ENCODE measurements around the gene RANBP9. TPM values are rescaled to one million over a fixed set of nuclear protein-coding genes. Genes with fewer than 3 reads are reported as not detected.

Gene RANBP9
- total and polyA plus RNA-seq, 9 of the 15 experiments (the other 6 are each of a cell fraction or from before 2014, with no cell fraction given): 27.5 to 130 (median 61.5) TPM

DNA sequence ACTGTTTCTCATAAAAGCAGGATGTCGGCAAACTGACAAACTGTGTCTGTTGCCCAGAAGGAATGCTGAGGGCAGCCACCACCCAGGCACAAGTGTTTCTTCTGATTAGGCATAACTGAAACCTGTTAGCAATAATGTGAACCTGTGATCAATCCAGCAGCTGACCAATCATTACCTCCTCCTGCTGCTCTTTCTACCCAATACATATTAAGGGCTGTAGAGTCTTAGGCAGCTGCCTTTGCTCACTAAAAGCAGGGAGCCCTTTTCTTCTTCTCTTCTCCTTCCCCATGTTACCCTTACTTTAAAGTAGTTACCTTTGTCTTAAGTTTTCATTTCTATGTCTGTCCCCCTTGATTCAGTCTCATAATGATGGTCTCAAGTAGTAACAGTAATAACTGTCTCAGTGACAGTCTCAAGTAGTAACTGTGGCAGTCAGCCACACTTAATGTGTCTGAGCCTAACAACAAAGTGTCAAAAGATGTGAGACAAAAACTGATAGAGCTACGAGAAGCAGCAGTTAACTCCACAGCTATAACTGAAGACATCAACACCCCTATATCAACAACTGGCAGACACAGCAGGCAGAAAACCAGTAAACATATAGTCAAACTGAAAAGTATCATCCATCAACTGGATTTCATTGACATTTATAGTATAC lies 37.0 kb downstream of the RANBP9 start (continued):
- TF ChIP-seq, protein P1, sequence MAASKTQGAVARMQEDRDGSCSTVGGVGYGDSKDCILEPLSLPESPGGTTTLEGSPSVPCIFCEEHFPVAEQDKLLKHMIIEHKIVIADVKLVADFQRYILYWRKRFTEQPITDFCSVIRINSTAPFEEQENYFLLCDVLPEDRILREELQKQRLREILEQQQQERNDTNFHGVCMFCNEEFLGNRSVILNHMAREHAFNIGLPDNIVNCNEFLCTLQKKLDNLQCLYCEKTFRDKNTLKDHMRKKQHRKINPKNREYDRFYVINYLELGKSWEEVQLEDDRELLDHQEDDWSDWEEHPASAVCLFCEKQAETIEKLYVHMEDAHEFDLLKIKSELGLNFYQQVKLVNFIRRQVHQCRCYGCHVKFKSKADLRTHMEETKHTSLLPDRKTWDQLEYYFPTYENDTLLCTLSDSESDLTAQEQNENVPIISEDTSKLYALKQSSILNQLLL (CRISPR knock-in tag; IDR thresholded peaks at IDR 0.05; ENCODE audit: borderline replicate concordance): no peak
- TF ChIP-seq, protein P2, sequence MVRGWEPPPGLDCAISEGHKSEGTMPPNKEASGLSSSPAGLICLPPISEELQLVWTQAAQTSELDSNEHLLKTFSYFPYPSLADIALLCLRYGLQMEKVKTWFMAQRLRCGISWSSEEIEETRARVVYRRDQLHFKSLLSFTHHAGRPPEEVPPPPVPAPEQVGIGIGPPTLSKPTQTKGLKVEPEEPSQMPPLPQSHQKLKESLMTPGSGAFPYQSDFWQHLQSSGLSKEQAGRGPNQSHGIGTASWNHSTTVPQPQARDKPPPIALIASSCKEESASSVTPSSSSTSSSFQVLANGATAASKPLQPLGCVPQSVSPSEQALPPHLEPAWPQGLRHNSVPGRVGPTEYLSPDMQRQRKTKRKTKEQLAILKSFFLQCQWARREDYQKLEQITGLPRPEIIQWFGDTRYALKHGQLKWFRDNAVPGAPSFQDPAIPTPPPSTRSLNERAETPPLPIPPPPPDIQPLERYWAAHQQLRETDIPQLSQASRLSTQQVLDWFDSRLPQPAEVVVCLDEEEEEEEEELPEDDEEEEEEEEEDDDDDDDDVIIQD (CRISPR knock-in tag; IDR thresholded peaks at IDR 0.05): no peak
- TF ChIP-seq ZNF41 (CRISPR knock-in tag; conservative IDR thresholded peaks at IDR 0.05) (no peak), CREM (IDR thresholded peaks at IDR 0.05; ENCODE audit: low read depth) (peak; percentile 31; the same call in 1 of the 2 replicates), TRIM24 (IDR thresholded peaks at IDR 0.05) (peak in 1 of 2 experiments; percentile 31; a peak in 1 of 4 replicates), ZC3H8 (IDR thresholded peaks at IDR 0.05) (no peak), ZNF644 (tag; IDR thresholded peaks at IDR 0.05; ENCODE audit: low read depth) (0 out of 2 replicates have a peak, but pooled peaks have one; percentile 59), KDM5B (IDR thresholded peaks at IDR 0.05; ENCODE audit: insufficient replicate concordance, low read depth, low read length) (no peak), ZNF589 (CRISPR knock-in tag; IDR thresholded peaks at IDR 0.05; ENCODE audit: low read depth) (no peak), ZNF561 (CRISPR knock-in tag; conservative IDR thresholded peaks at IDR 0.05) (no peak), NFXL1 (CRISPR knock-in tag; IDR thresholded peaks at IDR 0.05) (peak; percentile 18; the same call in 1 of the 2 replicates)
- TF ChIP-seq, protein P3, sequence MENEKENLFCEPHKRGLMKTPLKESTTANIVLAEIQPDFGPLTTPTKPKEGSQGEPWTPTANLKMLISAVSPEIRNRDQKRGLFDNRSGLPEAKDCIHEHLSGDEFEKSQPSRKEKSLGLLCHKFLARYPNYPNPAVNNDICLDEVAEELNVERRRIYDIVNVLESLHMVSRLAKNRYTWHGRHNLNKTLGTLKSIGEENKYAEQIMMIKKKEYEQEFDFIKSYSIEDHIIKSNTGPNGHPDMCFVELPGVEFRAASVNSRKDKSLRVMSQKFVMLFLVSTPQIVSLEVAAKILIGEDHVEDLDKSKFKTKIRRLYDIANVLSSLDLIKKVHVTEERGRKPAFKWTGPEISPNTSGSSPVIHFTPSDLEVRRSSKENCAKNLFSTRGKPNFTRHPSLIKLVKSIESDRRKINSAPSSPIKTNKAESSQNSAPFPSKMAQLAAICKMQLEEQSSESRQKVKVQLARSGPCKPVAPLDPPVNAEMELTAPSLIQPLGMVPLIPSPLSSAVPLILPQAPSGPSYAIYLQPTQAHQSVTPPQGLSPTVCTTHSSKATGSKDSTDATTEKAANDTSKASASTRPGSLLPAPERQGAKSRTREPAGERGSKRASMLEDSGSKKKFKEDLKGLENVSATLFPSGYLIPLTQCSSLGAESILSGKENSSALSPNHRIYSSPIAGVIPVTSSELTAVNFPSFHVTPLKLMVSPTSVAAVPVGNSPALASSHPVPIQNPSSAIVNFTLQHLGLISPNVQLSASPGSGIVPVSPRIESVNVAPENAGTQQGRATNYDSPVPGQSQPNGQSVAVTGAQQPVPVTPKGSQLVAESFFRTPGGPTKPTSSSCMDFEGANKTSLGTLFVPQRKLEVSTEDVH (IDR thresholded peaks at IDR 0.05; ENCODE audit: low read depth, partially characterized antibody): no peak
- TF ChIP-seq, protein P4, sequence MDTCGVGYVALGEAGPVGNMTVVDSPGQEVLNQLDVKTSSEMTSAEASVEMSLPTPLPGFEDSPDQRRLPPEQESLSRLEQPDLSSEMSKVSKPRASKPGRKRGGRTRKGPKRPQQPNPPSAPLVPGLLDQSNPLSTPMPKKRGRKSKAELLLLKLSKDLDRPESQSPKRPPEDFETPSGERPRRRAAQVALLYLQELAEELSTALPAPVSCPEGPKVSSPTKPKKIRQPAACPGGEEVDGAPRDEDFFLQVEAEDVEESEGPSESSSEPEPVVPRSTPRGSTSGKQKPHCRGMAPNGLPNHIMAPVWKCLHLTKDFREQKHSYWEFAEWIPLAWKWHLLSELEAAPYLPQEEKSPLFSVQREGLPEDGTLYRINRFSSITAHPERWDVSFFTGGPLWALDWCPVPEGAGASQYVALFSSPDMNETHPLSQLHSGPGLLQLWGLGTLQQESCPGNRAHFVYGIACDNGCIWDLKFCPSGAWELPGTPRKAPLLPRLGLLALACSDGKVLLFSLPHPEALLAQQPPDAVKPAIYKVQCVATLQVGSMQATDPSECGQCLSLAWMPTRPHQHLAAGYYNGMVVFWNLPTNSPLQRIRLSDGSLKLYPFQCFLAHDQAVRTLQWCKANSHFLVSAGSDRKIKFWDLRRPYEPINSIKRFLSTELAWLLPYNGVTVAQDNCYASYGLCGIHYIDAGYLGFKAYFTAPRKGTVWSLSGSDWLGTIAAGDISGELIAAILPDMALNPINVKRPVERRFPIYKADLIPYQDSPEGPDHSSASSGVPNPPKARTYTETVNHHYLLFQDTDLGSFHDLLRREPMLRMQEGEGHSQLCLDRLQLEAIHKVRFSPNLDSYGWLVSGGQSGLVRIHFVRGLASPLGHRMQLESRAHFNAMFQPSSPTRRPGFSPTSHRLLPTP (IDR thresholded peaks at IDR 0.05; ENCODE audit: borderline replicate concordance, extremely low read depth, insufficient read length): no peak
- TF ChIP-seq, protein P5, sequence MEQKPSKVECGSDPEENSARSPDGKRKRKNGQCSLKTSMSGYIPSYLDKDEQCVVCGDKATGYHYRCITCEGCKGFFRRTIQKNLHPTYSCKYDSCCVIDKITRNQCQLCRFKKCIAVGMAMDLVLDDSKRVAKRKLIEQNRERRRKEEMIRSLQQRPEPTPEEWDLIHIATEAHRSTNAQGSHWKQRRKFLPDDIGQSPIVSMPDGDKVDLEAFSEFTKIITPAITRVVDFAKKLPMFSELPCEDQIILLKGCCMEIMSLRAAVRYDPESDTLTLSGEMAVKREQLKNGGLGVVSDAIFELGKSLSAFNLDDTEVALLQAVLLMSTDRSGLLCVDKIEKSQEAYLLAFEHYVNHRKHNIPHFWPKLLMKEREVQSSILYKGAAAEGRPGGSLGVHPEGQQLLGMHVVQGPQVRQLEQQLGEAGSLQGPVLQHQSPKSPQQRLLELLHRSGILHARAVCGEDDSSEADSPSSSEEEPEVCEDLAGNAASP (IDR thresholded peaks at IDR 0.05): no peak
- TF ChIP-seq, protein P6, sequence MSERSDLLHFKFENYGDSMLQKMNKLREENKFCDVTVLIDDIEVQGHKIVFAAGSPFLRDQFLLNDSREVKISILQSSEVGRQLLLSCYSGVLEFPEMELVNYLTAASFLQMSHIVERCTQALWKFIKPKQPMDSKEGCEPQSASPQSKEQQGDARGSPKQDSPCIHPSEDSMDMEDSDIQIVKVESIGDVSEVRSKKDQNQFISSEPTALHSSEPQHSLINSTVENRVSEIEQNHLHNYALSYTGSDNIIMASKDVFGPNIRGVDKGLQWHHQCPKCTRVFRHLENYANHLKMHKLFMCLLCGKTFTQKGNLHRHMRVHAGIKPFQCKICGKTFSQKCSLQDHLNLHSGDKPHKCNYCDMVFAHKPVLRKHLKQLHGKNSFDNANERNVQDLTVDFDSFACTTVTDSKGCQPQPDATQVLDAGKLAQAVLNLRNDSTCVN (CRISPR knock-in tag; IDR thresholded peaks at IDR 0.05): no peak

Measured in K562 (cell line).